GM12891 (cell line): ENCODE results near the gene CBR1.

Experiments used
- POLR2A ChIP-seq: IDR thresholded peaks from 2 replicates; pipeline ENCODE4 v1.6.1; 2011; ENCODE audit warnings: low read depth, low read length, control low read depth
- POLR2AphosphoS5 ChIP-seq: IDR thresholded peaks from 2 replicates; pipeline ENCODE4 v1.6.1; 2011; ENCODE audit warnings: low read depth, low read length, control low read depth
- POU2F2 ChIP-seq: IDR thresholded peaks from 2 replicates; pipeline ENCODE4 v1.6.1; 2011; ENCODE audit warnings: low read depth, mild to moderate bottlenecking, control low read depth, low read length, moderate library complexity
- SPI1 ChIP-seq: IDR thresholded peaks from 2 replicates; pipeline ENCODE4 v1.6.1; 2011; ENCODE audit warnings: low read depth, low read length, control low read depth
- TAF1 ChIP-seq: IDR thresholded peaks from 2 replicates; pipeline ENCODE4 v1.6.1; 2011; ENCODE audit warnings: low read depth, low read length, control low read depth

- TF ChIP-seq POLR2AphosphoS5: no peak
- TF ChIP-seq POLR2A: no peak
- TF ChIP-seq TAF1: no peak
- TF ChIP-seq POU2F2: no peak
- no peak for TF ChIP-seq SPI1
Measured at GRCh38 chr21:36103434-36103833, 33.6 kb downstream of the CBR1 start.
